Activated T-helper 1 cell treated with anti-CD3 and anti-CD28 coated beads, Interleukin-12 subunit alpha, Interleukin-12 subunit beta, Interleukin-2, Interleukin-4 antibody, amounts not matched to agents 30 ng/mL and 10 ng/mL and 1 ng/mL, durations not matched to agents 14 hours and 24 hours and 36 hours (primary cell): ENCODE results near the gene LANCL2. TPM values are rescaled to one million over a fixed set of nuclear protein-coding genes. Genes with fewer than 3 reads are reported as not detected.
"Not testable (repeated sequence)": the region's sequence is repeated elsewhere in the genome, so short reads cannot be mapped to it uniquely, and the experiment has no call there.

Source experiments
- DNase-seq: peaks from one replicate; pipeline ENCODE4 v3.0.0; 2021; ENCODE audit warnings: low spot score
- H3K27ac Mint-ChIP-seq: one replicate; pipeline ENCODE4 v1.8.0; 2021; ENCODE audit warnings: mild to moderate bottlenecking, mixed read lengths
- H3K27me3 Mint-ChIP-seq: one replicate; pipeline ENCODE4 v1.8.0; 2022; ENCODE audit warnings: mild to moderate bottlenecking, moderate library complexity, mixed read lengths; ENCODE audit not compliant: insufficient read depth
- H3K36me3 Mint-ChIP-seq: one replicate; pipeline ENCODE4 v1.8.0; 2021; ENCODE audit warnings: low read depth, mixed read lengths
- H3K4me1 Mint-ChIP-seq: one replicate; pipeline ENCODE4 v1.8.0; 2021; ENCODE audit warnings: low read depth, mixed read lengths
- H3K4me3 Mint-ChIP-seq: one replicate; pipeline ENCODE4 v1.8.0; 2021; ENCODE audit warnings: mild to moderate bottlenecking, moderate library complexity, mixed read lengths
- H3K9me3 Mint-ChIP-seq: one replicate; pipeline ENCODE4 v1.8.0; 2021; ENCODE audit warnings: mixed read lengths
- intact Hi-C: fragments of 100-400 bp; cut with micrococcal nuclease; formaldehyde crosslinking; loops from one replicate; pipeline ENCODE4 v1.15.1; 2024
- total RNA-seq: library from RNA; stranded (reverse); gene quantifications from 2 replicates; pipeline ENCODE4 v1.2.3, GENCODE V29; 2022

Gene LANCL2
- total RNA-seq, 1 donor from 2014 or later: 11.0 TPM

GRCh38 chr7:55343860-55344606 lies 21.1 kb upstream of the LANCL2 start:
- no peak overlapping the region for H3K4me3 Mint-ChIP-seq
- DNase-seq: no peak
- peaks cover 11% of the 10 kb centered on the region for H3K27me3 Mint-ChIP-seq
- H3K9me3 Mint-ChIP-seq: no peaks in the 10 kb centered on the region
- H3K27ac Mint-ChIP-seq: no peak overlapping the region
- intact Hi-C loops: no loop called here
- H3K36me3 Mint-ChIP-seq: no peaks in the 10 kb centered on the region
- peaks cover 9% of the 10 kb centered on the region for H3K4me1 Mint-ChIP-seq

GRCh38 chr7:55344840-55345239 lies 20.3 kb upstream of the LANCL2 start:
- H3K9me3 Mint-ChIP-seq: no peaks in the 10 kb centered on the region
- intact Hi-C loops: no loop called here
- no peak for DNase-seq
- H3K4me3 Mint-ChIP-seq: no peak overlapping the region
- peaks cover 10% of the 10 kb centered on the region for H3K4me1 Mint-ChIP-seq
- no peak overlapping the region for H3K27ac Mint-ChIP-seq
- H3K36me3 Mint-ChIP-seq: no peaks in the 10 kb centered on the region
- H3K27me3 Mint-ChIP-seq: peaks cover 15% of the 10 kb centered on the region

GRCh38 chr7:55345292-55345691 lies 19.8 kb upstream of the LANCL2 start:
- no peak for DNase-seq
- Mint-ChIP-seq H3K4me3 (no peak overlapping the region), H3K27ac (no peak overlapping the region), H3K27me3 (peaks cover 17% of the 10 kb centered on the region), H3K36me3 (no peaks in the 10 kb centered on the region), H3K4me1 (peaks cover 10% of the 10 kb centered on the region), H3K9me3 (no peaks in the 10 kb centered on the region)
- intact Hi-C loops: no loop called here

GRCh38 chr7:55348502-55348901 lies 16.6 kb upstream of the LANCL2 start:
- DNase-seq: no peak
- no peak overlapping the region for H3K4me3 Mint-ChIP-seq
- H3K4me1 Mint-ChIP-seq: peaks cover 10% of the 10 kb centered on the region
- peaks cover 17% of the 10 kb centered on the region for H3K27me3 Mint-ChIP-seq
- H3K27ac Mint-ChIP-seq: no peak overlapping the region
- intact Hi-C loops: no loop called here
- no peaks in the 10 kb centered on the region for H3K36me3 Mint-ChIP-seq
- no peaks in the 10 kb centered on the region for H3K9me3 Mint-ChIP-seq

- intact Hi-C loops: no loop called here
- Mint-ChIP-seq H3K27ac (no peak overlapping the region), H3K4me3 (no peak overlapping the region), H3K36me3 (no peaks in the 10 kb centered on the region), H3K27me3 (peaks cover 17% of the 10 kb centered on the region), H3K9me3 (no peaks in the 10 kb centered on the region), H3K4me1 (peaks cover 10% of the 10 kb centered on the region)
- DNase-seq: no peak
These were observed 16.0 kb upstream of the LANCL2 start for GRCh38 chr7:55349121-55349520.

- no peak for DNase-seq
- intact Hi-C loops: no loop called here
- Mint-ChIP-seq H3K27ac (no peak overlapping the region), H3K9me3 (no peaks in the 10 kb centered on the region), H3K4me3 (no peak overlapping the region), H3K27me3 (peaks cover 17% of the 10 kb centered on the region), H3K4me1 (peaks cover 10% of the 10 kb centered on the region), H3K36me3 (no peaks in the 10 kb centered on the region)
These were observed 14.9 kb upstream of the LANCL2 start for GRCh38 chr7:55350281-55350680.

- Mint-ChIP-seq H3K36me3 (no peaks in the 10 kb centered on the region), H3K9me3 (no peaks in the 10 kb centered on the region), H3K27ac (no peak overlapping the region), H3K27me3 (peaks cover 10% of the 10 kb centered on the region), H3K4me1 (peaks cover 10% of the 10 kb centered on the region), H3K4me3 (no peak overlapping the region)
- no peak for DNase-seq
- intact Hi-C loops: no loop called here
These were observed 13.9 kb upstream of the LANCL2 start for GRCh38 chr7:55351263-55351662.

GRCh38 chr7:55352947-55353273 lies 12.2 kb upstream of the LANCL2 start:
- H3K9me3 Mint-ChIP-seq, H3K36me3 Mint-ChIP-seq, H3K27ac Mint-ChIP-seq, H3K4me3 Mint-ChIP-seq, intact Hi-C loops, DNase-seq: not testable (repeated sequence)
- peaks cover 10% of the 10 kb centered on the region for H3K4me1 Mint-ChIP-seq
- H3K27me3 Mint-ChIP-seq: peaks cover 13% of the 10 kb centered on the region

GRCh38 chr7:55360486-55360885 lies 4.7 kb upstream of the LANCL2 start:
- H3K27ac Mint-ChIP-seq: no peak overlapping the region
- peaks cover 21% of the 10 kb centered on the region for H3K27me3 Mint-ChIP-seq
- peaks cover 10% of the 10 kb centered on the region for H3K4me1 Mint-ChIP-seq
- no peak overlapping the region for H3K4me3 Mint-ChIP-seq
- no peak for DNase-seq
- H3K9me3 Mint-ChIP-seq: no peaks in the 10 kb centered on the region
- intact Hi-C loops: no loop called here
- no peaks in the 10 kb centered on the region for H3K36me3 Mint-ChIP-seq

- peaks cover 2% of the 10 kb centered on the region for H3K36me3 Mint-ChIP-seq
- no peaks in the 10 kb centered on the region for H3K9me3 Mint-ChIP-seq
- peaks cover 13% of the 10 kb centered on the region for H3K4me1 Mint-ChIP-seq
- H3K27ac Mint-ChIP-seq: no peak overlapping the region
- no peak for DNase-seq
- H3K27me3 Mint-ChIP-seq: peaks cover 21% of the 10 kb centered on the region
- intact Hi-C loops: no loop called here
- no peak overlapping the region for H3K4me3 Mint-ChIP-seq
These were observed 3.6 kb upstream of the LANCL2 start for GRCh38 chr7:55361560-55361959.

- Mint-ChIP-seq H3K9me3 (no peaks in the 10 kb centered on the region), H3K36me3 (peaks cover 9% of the 10 kb centered on the region), H3K4me1 (peaks cover 19% of the 10 kb centered on the region), H3K4me3 (no peak overlapping the region), H3K27ac (no peak overlapping the region), H3K27me3 (peaks cover 18% of the 10 kb centered on the region)
- DNase-seq: no peak
- intact Hi-C loops: no loop called here
These were observed 2.2 kb upstream of the LANCL2 start for GRCh38 chr7:55362927-55363326.

GRCh38 chr7:55363386-55364170 lies 1.6 kb upstream of the LANCL2 start:
- H3K36me3 Mint-ChIP-seq: peaks cover 11% of the 10 kb centered on the region
- peak overlapping the region; percentile 85 for H3K4me3 Mint-ChIP-seq
- peaks cover 19% of the 10 kb centered on the region for H3K4me1 Mint-ChIP-seq
- intact Hi-C loops: no loop called here
- DNase-seq: no peak
- H3K27me3 Mint-ChIP-seq: peaks cover 16% of the 10 kb centered on the region
- no peaks in the 10 kb centered on the region for H3K9me3 Mint-ChIP-seq
- no peak overlapping the region for H3K27ac Mint-ChIP-seq

- peaks cover 19% of the 10 kb centered on the region for H3K4me1 Mint-ChIP-seq
- H3K36me3 Mint-ChIP-seq: peaks cover 11% of the 10 kb centered on the region
- H3K27me3 Mint-ChIP-seq: peaks cover 8% of the 10 kb centered on the region
- peak overlapping the region; percentile 98 for H3K4me3 Mint-ChIP-seq
- DNase-seq: peak; percentile 94
- intact Hi-C loops: loop anchor here (1.0 to 5.0 kb wide), 11 partner anchors 49 to 740 kb away; partner anchors contain the start of genes CCT6A, CHCHD2, MRPS17 and PSPH
- no peaks in the 10 kb centered on the region for H3K9me3 Mint-ChIP-seq
- H3K27ac Mint-ChIP-seq: peak overlapping the region; percentile 98
These were observed 731 bp downstream of the LANCL2 start for GRCh38 chr7:55365675-55366460.
